ENCODE data around the gene SIAH3.

SIAH3 gene

GRCh38 chr13:45833663-45834375 is 17.7 kb downstream of the SIAH3 start:
- FAIRE-seq (no peak), DNase-seq (ENCODE audit: insufficient read length, low spot score) (no peak)
- no peak for TF ChIP-seq CTCF (IDR thresholded peaks at IDR 0.05; ENCODE audit: insufficient read depth, missing control alignments)

- no peak for TF ChIP-seq CTCF (IDR thresholded peaks at IDR 0.05; ENCODE audit: insufficient read depth, missing control alignments)
- FAIRE-seq (no peak), DNase-seq (ENCODE audit: insufficient read length, low spot score) (no peak)
Measured at GRCh38 chr13:45833242-45833641, 18.3 kb downstream of the SIAH3 start.

- TF ChIP-seq CTCF (IDR thresholded peaks at IDR 0.05; ENCODE audit: insufficient read depth, missing control alignments), result no peak
- no peak for FAIRE-seq
Measured at GRCh38 chr13:45831851-45832250, 19.7 kb downstream of the SIAH3 start.

GRCh38 chr13:45830121-45830520 is 21.4 kb downstream of the SIAH3 start:
- TF ChIP-seq CTCF (IDR thresholded peaks at IDR 0.05; ENCODE audit: insufficient read depth, missing control alignments), result no peak
- FAIRE-seq, result no peak
- DNase-seq (ENCODE audit: insufficient read length, low spot score), result no peak

More at GRCh38 chr13:45831851-45832250, 19.7 kb downstream of the SIAH3 start:
- DNase-seq (ENCODE audit: insufficient read length, low spot score), result no peak

GRCh38 chr13:45828256-45828968 is 23.1 kb downstream of the SIAH3 start:
- FAIRE-seq, result no peak
- TF ChIP-seq CTCF (IDR thresholded peaks at IDR 0.05; ENCODE audit: insufficient read depth, missing control alignments), result no peak

GRCh38 chr13:45827318-45827717 is 24.2 kb downstream of the SIAH3 start:
- no peak for FAIRE-seq
- TF ChIP-seq CTCF (IDR thresholded peaks at IDR 0.05; ENCODE audit: insufficient read depth, missing control alignments), result no peak
- no peak for DNase-seq (ENCODE audit: insufficient read length, low spot score)

More at GRCh38 chr13:45828256-45828968, 23.1 kb downstream of the SIAH3 start:
- DNase-seq (ENCODE audit: insufficient read length, low spot score), result no peak

GRCh38 chr13:45826731-45827130 is 24.8 kb downstream of the SIAH3 start:
- TF ChIP-seq CTCF (IDR thresholded peaks at IDR 0.05; ENCODE audit: insufficient read depth, missing control alignments), result no peak
- FAIRE-seq (no peak), DNase-seq (ENCODE audit: insufficient read length, low spot score) (no peak)

All from D721Med (cell line).